Calu3 (cell line): Measurements from ENCODE around the gene EXD3. TPM values are rescaled to one million over a fixed set of nuclear protein-coding genes. Genes with fewer than 3 reads are reported as not detected.

Experiments used
- BruUV-seq: library from RNA; stranded (reverse); fragments of 400-500 nt; replicated peaks from 2 replicates; lab custom pipeline; 2021; lab: Mats Ljungman, UMichigan
- CTCF ChIA-PET: fragments of 300-600 bp; sonication (Branson Sonifier 250); formaldehyde crosslinking; loops from one replicate; lab custom pipeline; 2022; ENCODE audit warnings: antibody characterized with exemption; lab: Charles Lee
- DNase-seq: peaks from one replicate; pipeline ENCODE4 v3.0.0; 2022
- H3K27ac Mint-ChIP-seq: one replicate; pipeline ENCODE4 v1.8.0; 2022; ENCODE audit warnings: mixed read lengths; ENCODE audit not compliant: unreplicated experiment
- H3K27me3 Mint-ChIP-seq: one replicate; pipeline ENCODE4 v1.8.0; 2022; ENCODE audit warnings: mixed read lengths; ENCODE audit not compliant: unreplicated experiment
- H3K36me3 Mint-ChIP-seq: one replicate; pipeline ENCODE4 v1.8.0; 2022; ENCODE audit warnings: mild to moderate bottlenecking, moderate library complexity, mixed read lengths; ENCODE audit not compliant: insufficient read depth, unreplicated experiment
- H3K4me1 Mint-ChIP-seq: one replicate; pipeline ENCODE4 v1.8.0; 2022; ENCODE audit warnings: mild to moderate bottlenecking, low read depth, mixed read lengths; ENCODE audit not compliant: unreplicated experiment
- H3K4me3 Mint-ChIP-seq: one replicate; pipeline ENCODE4 v1.8.0; 2022; ENCODE audit warnings: mild to moderate bottlenecking, low read depth, moderate library complexity, mixed read lengths; ENCODE audit not compliant: unreplicated experiment
- H3K9me3 Mint-ChIP-seq: one replicate; pipeline ENCODE4 v1.8.0; 2022; ENCODE audit warnings: low read depth, mixed read lengths; ENCODE audit not compliant: unreplicated experiment
- intact Hi-C: fragments of 100-400 bp; cut with micrococcal nuclease; formaldehyde crosslinking; loops from one replicate; pipeline ENCODE4 v1.10.0; 2022; ENCODE audit not compliant: unreplicated experiment
- total RNA-seq: library from RNA; stranded (reverse); gene quantifications from 2 replicates; pipeline ENCODE4 v1.2.3, GENCODE V29; 2022
- TF ChIP-seq, protein P1 (sequence below): fragments of 200-600 bp; IDR thresholded peaks from one replicate; pipeline ENCODE4 v1.8.0; 2022; ENCODE audit warnings: antibody characterized with exemption; ENCODE audit not compliant: unreplicated experiment

The EXD3 gene
- total RNA-seq, 1 experiment from 2014 or later = 13.2 TPM

DNA sequence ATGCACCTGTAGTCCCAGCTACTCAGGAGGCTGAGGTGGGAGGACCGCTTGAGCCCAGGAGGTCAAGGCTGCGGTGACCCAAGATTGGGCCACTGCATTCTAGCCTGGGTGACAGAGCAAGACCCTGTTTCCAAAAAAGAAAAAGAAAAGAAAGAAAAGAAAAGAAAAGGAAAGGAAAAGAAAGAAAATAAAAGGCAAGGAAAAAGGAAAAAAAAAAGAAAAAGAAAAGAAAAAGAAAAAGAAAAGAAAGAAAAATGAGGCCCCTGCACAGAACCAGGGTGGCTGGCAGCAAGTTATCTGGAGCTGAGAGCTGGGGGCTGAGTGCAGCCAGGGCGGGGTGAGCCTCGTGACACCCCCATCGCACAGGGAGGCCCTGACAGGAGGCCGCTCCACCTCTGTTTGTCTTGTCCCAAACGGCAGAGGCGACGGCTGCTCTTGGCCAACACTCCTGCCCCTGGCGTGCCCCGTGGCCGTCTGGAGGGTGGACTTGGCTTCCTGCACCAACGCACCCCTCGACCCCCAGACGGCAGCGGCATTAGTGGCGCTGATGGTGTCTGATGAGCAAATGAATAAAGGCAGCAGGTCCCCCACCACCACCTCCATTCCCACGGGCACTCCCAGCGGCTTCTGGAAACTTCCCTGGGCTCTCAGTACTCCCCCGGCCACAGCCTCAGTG is 16.7 kb downstream of the EXD3 start:
- no TSS peak for BruUV-seq
- TF ChIP-seq, protein P1, sequence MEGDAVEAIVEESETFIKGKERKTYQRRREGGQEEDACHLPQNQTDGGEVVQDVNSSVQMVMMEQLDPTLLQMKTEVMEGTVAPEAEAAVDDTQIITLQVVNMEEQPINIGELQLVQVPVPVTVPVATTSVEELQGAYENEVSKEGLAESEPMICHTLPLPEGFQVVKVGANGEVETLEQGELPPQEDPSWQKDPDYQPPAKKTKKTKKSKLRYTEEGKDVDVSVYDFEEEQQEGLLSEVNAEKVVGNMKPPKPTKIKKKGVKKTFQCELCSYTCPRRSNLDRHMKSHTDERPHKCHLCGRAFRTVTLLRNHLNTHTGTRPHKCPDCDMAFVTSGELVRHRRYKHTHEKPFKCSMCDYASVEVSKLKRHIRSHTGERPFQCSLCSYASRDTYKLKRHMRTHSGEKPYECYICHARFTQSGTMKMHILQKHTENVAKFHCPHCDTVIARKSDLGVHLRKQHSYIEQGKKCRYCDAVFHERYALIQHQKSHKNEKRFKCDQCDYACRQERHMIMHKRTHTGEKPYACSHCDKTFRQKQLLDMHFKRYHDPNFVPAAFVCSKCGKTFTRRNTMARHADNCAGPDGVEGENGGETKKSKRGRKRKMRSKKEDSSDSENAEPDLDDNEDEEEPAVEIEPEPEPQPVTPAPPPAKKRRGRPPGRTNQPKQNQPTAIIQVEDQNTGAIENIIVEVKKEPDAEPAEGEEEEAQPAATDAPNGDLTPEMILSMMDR = no peak
- Mint-ChIP-seq H3K27ac (peak overlapping the region; percentile 34), H3K9me3 (no peaks in the 10 kb centered on the region), H3K4me1 (peaks cover 8% of the 10 kb centered on the region), H3K36me3 (peaks cover 26% of the 10 kb centered on the region), H3K27me3 (no peaks in the 10 kb centered on the region), H3K4me3 (peak overlapping the region; percentile 38)
- CTCF ChIA-PET = interaction anchor here (0.7 kb wide), 1 partner anchor 105 kb away, joined by 4 read pairs; no protein-coding TSS in a partner anchor
- intact Hi-C loops = no loop called here
- no peak for DNase-seq

DNA sequence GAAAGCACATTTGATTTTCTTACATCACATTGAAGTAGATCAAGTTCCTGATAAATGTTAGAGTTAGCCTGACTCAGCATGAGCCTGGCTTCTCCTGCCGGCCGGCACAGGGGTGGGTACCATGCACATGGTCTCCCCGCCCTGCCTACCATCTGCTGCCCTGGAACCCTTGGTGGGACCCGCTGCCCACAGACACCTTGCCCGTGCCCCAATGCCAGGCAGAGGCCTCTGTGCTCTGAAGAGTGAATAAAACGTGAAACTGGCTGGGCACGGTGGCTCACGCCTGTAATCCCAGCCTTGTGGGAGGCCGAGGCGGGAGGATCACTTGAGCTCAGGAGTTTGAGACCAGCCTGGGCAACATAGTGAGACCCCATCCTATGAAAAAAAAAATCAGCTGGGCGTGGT is 17.3 kb downstream of the EXD3 start:
- DNase-seq = no peak
- Mint-ChIP-seq H3K4me3 (peak overlapping the region; percentile 38), H3K36me3 (peaks cover 25% of the 10 kb centered on the region), H3K27ac (peak overlapping the region; percentile 34), H3K9me3 (no peaks in the 10 kb centered on the region), H3K4me1 (peaks cover 8% of the 10 kb centered on the region), H3K27me3 (no peaks in the 10 kb centered on the region)
- no TSS peak for BruUV-seq
- intact Hi-C loops = no loop called here
- TF ChIP-seq, protein P1 = no peak
- CTCF ChIA-PET = no interaction called here

DNA sequence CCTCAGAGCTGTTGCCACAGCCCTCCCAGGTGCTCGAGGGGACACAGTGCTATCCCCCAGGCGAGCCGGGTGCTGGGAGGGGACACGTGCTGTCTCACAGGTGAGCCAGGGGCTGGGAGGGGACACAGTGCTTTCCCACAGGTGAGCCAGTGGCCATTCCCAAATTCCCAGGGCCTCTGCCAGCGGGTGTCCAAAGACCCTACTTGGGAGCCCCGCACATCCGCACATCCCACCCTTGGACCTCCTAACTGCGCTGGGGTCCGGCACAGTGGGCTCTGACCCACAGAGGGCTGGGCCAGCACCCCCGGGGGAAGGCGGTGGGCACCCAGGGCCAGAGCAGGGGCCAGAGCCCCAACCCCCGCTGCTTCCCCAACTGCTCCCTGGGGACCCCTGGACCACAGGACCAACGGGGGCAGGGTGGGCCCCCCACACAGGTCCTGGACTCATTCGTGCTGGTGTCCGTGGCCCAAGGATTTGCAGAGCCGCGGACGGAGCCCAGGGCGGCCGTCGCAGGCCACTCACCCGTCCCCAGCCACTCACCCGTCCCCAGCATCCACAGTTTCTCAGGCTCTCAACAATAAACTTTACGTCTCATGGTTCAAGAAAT is 17.9 kb downstream of the EXD3 start:
- no TSS peak for BruUV-seq
- intact Hi-C loops = no loop called here
- Mint-ChIP-seq H3K4me3 (no peak overlapping the region), H3K27me3 (no peaks in the 10 kb centered on the region), H3K36me3 (peaks cover 20% of the 10 kb centered on the region), H3K9me3 (no peaks in the 10 kb centered on the region), H3K27ac (no peak overlapping the region), H3K4me1 (peaks cover 8% of the 10 kb centered on the region)
- TF ChIP-seq, protein P1 = no peak
- CTCF ChIA-PET = no interaction called here
- DNase-seq = no peak

DNA sequence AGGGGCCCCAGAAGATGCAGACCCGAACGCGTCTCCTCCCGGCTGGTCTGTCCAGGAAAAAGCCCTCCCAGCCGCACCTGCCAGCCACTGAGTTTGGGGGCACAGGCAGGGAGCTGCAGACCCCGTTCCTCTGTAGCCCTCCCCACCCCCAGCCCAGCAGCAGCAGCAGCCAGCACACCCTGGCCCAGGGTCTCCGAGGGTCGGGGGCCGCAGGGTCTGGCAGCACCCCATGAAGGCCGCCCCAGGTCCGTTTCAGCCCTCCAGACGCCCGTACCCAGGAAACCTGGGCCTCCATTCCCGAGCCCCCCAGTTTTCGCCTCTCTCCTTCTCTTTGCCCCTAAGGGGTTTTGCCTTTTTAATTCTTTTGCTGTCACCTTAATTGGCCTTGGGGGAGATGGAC is 19.7 kb downstream of the EXD3 start:
- intact Hi-C loops = no loop called here
- Mint-ChIP-seq H3K27ac (no peak overlapping the region), H3K9me3 (peaks cover 2% of the 10 kb centered on the region), H3K4me3 (no peak overlapping the region), H3K4me1 (peaks cover 8% of the 10 kb centered on the region), H3K36me3 (peaks cover 20% of the 10 kb centered on the region), H3K27me3 (no peaks in the 10 kb centered on the region)
- TF ChIP-seq, protein P1 = no peak
- no peak for DNase-seq
- CTCF ChIA-PET = no interaction called here
- BruUV-seq = no TSS peak
